Activated CD8-positive, alpha-beta memory T cell treated with anti-CD3 and anti-CD28 coated beads, Interleukin-2, amount 50 U/mL, for 48 hours (primary cell): ENCODE results near the gene ARMCX6.
"Not testable (repeated sequence)": the region's sequence is repeated elsewhere in the genome, so short reads cannot be mapped to it uniquely, and the experiment has no call there.

ENCODE experiments used
- DNase-seq: peaks from one replicate; pipeline ENCODE4 v3.0.0-alpha.2; 2020

ARMCX6 gene

DNA sequence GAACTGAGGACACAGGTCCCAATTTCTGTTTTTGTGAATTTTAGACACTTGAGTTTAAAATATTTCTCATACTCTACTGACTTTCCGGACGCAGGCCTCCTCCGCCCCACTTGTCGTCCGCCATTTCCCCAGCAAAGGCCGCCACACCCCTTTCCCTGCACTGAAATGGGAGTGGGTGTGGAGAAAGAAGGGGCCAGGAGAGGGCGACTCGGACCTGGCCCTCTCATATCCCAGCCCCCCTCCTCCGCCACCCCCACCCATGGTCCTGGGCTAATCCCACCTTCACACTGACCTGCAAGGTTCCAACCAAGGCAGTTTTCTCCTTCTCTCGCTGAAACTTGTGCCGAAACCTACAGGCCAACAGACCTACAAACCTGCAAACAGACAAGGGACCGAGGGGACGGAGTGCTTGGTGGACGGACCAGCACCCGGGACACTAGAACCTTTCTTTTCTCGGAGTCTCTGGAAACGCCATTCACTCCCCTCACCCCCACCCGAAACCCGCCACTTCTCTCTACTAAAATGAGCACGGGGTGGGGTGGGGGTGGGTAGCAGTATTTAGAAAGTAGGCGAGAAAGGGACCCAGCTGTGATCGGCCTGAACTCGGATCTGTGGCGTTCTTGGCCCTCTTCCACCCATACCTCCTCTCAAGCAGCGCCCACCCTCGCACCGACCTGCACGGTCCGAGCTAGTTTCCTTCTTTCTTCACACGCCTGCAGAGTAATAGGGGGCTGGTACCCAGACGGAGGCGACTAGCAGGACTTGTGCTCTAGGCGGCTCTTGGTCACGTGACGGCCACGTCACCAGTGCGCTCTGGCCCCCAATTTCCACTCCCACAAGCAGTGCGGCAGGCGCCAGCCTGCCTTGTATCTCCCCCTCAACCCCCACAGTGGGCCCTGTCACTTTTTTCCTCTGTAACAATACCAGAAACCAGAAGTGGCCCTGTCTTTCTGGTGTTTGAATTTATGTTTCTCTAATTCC, at the start of gene ARMCX6:
TSS of gene ARMCX6 (minus strand) at position 790 of the 981 bp plus-strand sequence. CDS start 1,380 bp downstream, outside the sequence.
- DNase-seq, result peak; percentile 78

- DNase-seq, result no peak
These were observed 41.8 kb upstream of the ARMCX6 start, which contains the start of gene ARMCX2 for GRCh38 chrX:101659601-101660063. ARMCX2 (minus strand) TSS chrX:101659850; CDS start chrX:101657588, 2,262 bp downstream.

GRCh38 chrX:101658661-101659491, 41.1 kb upstream of the ARMCX6 start:
- peak; percentile 65 for DNase-seq

- DNase-seq, result no peak
These were observed 39.7 kb upstream of the ARMCX6 start for GRCh38 chrX:101657495-101657894.

- DNase-seq, result no peak
These were observed 39.0 kb upstream of the ARMCX6 start for GRCh38 chrX:101656817-101657216.

- no peak for DNase-seq
These were observed 37.7 kb upstream of the ARMCX6 start for GRCh38 chrX:101655534-101655933.

- not testable (repeated sequence) for DNase-seq
These were observed 29.9 kb upstream of the ARMCX6 start for GRCh38 chrX:101647716-101648115.

DNA sequence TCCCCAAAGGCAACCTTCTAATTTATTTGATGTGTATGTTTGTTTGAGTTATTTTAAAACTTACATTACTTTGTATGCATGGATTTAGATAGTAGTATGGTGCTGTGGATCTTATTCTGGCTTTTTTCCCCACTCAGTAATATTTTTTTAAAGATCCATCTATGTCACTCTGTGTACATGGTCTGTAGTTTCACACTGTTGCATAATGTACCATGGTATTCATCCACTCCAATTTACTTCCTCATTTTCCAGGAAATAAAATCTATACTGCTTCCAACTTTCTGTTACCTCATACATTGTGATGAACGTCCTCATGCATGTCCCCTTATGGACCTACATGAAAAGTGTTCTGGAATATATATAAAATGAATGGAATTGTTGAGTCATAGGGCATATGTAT, 24.3 kb upstream of the ARMCX6 start:
- DNase-seq, result no peak

DNA sequence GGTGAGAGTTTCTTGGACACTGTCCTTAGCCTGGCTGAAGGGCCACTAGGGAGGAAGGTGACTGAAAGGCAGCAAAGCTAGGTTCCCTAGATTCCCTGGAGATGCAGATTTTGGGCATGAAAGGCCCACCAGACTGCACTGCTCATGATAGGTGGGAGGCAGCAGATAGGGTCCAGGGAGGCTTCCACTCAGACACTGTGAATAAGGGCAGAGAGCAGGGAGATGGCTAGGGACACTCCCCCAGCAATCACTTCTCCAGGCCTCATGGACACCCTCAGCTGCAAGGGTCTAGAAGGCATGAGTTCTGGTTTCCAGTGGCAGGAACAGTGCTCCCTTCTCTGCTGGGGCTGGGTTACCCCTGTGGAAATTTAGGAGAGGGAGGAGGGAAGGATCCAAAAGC, 21.8 kb upstream of the ARMCX6 start:
- no peak for DNase-seq

DNA sequence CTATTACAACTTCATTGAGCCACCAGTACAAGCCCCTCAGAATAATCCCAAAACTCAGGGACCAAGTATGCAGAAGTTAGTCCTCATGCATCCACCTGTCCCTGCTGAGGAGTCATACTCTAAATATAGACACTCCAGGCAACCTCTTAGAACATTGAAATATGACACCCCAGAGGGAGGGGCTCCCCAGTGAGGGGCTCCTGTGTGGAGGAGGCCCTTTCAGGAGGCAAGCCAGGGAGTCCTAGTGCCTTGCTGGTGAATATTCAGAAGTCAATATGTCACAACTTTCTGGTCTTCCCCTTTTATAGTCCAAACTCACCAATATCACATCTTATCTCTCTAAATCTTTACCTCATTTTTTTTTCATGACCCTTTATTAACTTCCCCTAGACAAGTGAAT, 1.6 kb upstream of the ARMCX6 start:
- no peak for DNase-seq

DNA sequence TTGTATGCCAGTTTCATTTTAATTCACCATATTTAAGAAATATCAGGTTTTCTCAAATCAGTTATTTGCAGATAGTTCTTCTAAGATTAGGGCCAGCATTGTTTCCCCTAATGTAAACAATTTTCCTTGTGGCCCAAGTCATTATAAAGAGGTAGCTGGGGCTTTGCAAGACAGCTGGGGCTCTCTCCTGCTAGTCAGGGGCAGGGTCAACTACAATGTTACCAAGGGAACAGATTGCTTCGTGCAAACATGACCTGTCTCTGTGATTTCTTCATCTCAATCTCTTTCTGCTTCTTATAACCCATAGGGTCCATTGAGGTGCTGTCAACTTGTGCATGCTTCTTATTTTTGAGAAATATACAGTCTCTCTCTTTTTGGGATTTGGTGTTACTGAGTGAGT, 12.1 kb downstream of the ARMCX6 start:
- no peak for DNase-seq

DNA sequence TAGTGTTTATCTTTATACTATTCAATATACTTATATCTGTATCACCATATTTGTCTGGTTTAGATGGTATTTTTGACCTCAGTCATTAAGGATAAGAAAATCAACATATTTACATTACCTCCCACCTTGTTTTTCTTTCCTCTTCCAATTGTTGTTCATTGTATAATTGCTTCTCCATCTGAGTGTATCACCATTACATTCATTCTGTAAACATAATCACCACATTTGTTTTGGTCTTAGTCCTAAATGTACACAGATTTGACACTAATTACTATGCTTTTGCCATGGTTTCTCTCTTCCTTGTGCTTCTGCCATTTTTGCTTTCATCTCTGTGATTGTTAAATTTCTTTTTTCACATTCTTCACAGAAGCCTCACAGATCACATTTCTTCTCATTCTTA, 12.7 kb downstream of the ARMCX6 start:
- no peak for DNase-seq

GRCh38 chrX:101602077-101602476, 15.7 kb downstream of the ARMCX6 start:
- no peak for DNase-seq

GRCh38 chrX:101599592-101599991, 18.2 kb downstream of the ARMCX6 start:
- DNase-seq, result not testable (repeated sequence)

GRCh38 chrX:101595739-101596419, 21.9 kb downstream of the ARMCX6 start:
- DNase-seq, result no peak
